HG03565 (cell line): Measurements from ENCODE around the gene SNRPD3.
A peak's percentile ranks its signal among the peaks of the same experiment; 100 is the strongest.
"Not testable (repeated sequence)": the region's sequence is repeated elsewhere in the genome, so short reads cannot be mapped to it uniquely, and the experiment has no call there.

Experiments used
- ATAC-seq: cut with Tn5 transposase; IDR thresholded peaks from one replicate; pipeline ENCODE4 v1.9.1; 2021; ENCODE audit warnings: mild to moderate bottlenecking, moderate library complexity; ENCODE audit not compliant: unreplicated experiment

SNRPD3 gene

GRCh38 chr22:24590596-24591173 is 34.9 kb downstream of the SNRPD3 start:
- ATAC-seq: no peak

- no peak for ATAC-seq
These were observed 35.6 kb downstream of the SNRPD3 start for GRCh38 chr22:24591286-24591830.

GRCh38 chr22:24592058-24592850 is 36.5 kb downstream of the SNRPD3 start:
- ATAC-seq: no peak

DNA sequence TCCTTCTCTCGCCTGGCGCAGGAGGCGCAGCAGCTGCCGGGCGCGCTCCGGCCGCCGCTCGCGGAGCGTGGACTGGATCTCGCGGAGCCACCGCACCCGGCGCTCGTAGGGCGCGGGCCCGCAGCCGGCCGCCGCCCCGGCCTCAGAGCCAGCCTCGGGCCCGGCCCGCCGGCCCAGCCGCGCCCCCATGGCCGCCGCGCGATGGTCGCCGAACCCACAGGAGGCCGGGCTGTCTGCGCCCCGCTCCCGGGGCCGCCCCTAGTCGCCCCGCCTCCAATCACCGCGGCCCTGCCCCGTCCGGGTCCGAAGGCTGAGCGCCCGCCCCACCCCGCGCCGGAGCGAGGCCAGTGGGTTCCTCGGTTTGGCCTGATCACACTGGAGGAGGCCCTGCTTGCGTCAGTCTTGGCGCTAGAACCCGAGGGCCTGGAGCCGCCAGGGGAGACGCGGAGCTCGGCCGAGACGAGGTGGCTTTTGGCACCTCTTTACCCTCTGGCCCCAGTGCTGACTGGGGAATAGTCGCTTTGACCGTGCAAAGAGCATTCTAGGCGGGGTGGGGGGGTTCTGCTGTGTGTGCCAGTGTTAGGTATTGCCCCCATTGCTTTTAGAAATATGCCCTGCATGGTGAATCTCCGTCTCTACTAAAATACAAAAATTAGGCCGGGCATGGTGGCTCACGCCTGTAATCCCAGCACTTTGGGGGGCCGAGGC is 37.2 kb downstream of the SNRPD3 start, which contains the start of gene LRRC75B:
Gene LRRC75B (minus strand): TSS at position 223 of the 708 bp plus-strand sequence. CDS start 34 bp downstream, at position 189.
- peak; percentile 49 for ATAC-seq

DNA sequence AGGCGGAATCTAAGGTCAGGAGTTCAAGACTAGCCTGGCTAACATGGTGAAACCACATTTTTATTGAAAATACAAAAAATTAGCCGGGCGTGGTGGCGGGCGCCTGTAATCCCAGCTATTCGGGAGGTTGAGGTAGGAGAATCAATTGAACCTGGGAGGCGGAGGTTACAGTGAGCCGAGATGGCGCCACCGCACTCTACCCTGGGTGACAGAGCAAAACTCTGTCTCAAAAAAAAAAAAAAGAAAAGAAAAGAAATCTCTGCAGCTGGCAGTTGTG is 37.7 kb downstream of the SNRPD3 start:
- ATAC-seq: not testable (repeated sequence)

- no peak for ATAC-seq
These were observed 38.2 kb downstream of the SNRPD3 start for GRCh38 chr22:24593836-24594568.

DNA sequence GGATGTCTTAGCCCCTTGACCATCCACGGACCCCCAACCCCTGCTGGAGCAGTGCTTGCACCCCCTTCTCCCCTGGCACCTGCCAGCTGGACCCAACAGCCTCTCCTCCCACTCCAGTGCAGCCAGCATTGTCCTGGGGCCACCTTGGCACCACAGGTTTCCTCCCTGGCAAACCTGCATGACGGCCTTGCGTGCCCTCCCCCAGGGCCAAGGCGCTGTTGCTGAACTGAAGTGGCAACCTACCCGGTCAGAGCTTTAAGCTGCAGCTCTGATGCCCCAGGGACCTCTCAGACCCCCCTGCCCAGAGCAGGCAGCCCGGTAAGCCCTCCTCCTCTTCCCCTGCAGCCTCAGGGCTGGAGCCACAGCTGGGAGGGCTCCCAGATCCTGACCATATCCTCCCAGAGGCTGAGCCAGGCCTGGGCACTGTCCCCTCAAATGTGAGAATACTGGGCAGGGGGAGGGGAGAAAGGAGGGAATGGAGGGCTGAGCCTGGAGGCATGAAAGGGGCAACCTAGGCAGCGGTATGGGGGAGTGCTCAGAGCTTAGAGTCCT is 38.8 kb downstream of the SNRPD3 start:
- ATAC-seq: no peak

DNA sequence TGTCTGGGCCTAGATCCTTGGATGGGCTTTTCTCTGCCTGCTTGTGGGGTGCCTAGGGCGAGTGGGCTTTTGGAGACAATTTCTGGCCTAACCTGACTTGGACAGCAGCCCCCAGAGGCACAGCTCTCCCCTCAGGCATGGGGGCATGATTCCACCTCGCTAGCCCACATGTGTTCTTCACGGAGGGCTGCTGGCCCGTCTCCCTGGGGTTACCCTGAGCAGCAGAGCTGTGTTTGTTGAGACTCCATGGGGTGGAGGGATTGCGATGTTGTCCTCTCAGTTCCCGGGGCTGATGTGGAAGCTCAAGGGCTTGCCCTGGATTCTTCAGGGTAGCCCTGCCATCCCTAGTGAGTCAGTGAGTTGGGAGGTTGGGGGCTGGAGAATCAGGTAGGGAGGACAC is 39.4 kb downstream of the SNRPD3 start:
- ATAC-seq: no peak

DNA sequence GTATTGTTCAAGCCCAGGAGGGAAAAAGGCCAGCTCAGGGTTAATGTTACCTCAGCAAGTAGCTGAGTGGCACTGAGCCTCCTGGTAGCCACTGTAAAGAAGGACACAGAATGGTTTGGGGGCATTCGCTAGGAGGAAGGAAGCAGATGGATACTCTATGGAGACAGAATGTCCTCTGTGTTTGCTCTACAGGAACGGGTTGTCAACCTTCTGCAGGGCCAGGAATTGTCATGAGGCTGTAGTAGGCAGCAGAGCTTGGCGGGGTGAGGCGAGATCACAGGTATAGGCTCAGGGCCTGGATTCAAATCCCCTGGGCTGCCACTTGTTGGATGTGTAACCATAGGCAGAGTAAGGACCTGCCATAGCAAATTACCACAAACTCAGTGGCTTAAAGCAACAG is 40.1 kb downstream of the SNRPD3 start:
- ATAC-seq: no peak

GRCh38 chr22:24597076-24597475 is 41.3 kb downstream of the SNRPD3 start:
- ATAC-seq: not testable (repeated sequence)

DNA sequence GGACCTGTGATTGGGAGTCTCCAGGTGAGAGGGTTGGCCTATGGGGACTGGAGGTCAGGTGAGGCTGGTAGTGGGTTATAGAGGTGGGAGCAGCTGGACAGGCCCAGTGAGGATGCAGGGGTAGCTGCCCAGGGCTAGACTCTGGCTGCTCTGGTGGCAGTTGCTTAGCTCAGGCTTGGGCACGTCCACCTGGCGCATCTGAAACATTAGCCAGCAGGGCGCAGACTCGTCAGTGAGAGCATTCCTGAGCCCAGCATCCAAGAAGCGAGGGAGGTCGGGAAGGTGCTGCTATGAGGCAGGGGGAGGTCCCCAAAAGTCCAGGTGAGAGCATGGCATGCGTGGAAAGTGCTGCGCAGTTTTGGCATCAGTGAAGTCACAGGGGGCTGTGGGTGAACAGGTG is 43.7 kb downstream of the SNRPD3 start:
- ATAC-seq: no peak

GRCh38 chr22:24599958-24600715 is 44.3 kb downstream of the SNRPD3 start:
- ATAC-seq: not testable (repeated sequence)

DNA sequence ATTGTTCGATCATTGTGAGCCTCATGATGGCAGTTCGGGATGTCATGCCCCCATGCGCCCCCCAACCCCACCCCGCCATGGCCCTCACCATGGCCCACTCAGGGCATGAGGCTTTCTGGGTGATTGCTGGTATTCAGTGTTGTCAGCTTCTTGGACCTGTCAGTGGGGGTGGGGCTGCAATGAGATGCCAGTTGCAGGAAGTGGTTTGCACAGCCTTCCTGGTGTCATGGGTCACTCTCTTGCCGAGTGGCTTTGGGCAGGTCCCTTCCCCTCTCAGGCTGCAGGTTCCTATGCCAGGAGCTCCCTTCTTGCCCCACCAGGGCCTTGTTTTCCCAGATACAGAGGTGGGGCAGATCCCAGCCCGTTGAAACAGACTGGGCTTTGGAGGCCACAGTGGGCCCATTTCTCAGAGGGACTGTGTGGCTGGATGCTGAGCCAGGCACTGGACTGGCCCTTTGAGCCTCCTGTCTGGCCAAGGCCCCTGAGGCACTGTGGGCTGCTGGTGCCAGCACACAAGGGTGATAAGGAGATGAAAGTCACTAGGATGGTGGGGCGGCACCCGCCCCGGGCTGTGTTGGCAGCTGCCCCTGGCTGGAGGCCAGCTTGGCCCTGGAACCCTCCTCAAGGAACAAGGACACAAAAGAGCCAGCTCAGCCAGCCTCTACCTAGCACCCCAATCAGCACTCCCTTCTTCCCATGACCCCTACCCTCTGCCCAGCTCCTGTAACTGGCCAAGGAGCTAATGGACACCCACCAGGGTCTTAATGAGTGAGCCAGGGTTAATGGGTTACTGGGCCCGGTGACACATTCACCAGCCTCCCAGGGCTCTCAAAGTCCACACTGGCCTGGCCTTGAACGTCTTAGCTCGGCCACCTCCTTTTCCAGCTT is 45.7 kb downstream of the SNRPD3 start:
- ATAC-seq: no peak

DNA sequence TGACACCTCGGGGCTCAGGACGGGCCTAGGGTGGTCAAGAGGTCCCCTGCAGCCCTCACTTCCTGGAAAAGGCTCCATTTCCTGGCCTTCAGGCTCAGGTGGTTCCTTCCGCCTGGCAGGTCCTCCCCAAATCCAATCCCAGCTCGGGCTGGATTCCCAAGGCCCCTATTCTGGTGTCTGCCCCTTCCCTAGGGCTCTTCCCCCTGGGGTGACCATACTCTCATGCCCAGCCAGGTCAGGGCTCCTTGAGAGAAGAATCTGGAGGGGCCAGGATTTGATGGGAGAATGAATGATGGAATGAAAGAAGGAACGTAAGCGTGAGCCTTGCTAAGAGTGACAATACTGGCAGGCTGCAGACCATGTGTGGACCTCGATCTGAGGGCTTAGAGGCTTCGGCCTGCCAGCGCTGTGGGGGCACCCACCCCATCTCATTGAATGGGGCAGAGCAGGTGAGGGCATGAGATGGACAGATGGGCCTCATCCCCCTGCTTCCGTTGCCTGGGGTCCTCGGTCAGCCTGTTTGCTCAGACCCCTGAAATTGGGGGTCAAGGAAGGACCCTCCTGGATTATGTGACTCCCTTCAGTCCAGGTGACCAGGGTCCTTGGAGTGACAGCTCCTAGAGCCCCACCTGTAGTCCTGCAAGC is 46.4 kb downstream of the SNRPD3 start:
- ATAC-seq: not testable (repeated sequence)

DNA sequence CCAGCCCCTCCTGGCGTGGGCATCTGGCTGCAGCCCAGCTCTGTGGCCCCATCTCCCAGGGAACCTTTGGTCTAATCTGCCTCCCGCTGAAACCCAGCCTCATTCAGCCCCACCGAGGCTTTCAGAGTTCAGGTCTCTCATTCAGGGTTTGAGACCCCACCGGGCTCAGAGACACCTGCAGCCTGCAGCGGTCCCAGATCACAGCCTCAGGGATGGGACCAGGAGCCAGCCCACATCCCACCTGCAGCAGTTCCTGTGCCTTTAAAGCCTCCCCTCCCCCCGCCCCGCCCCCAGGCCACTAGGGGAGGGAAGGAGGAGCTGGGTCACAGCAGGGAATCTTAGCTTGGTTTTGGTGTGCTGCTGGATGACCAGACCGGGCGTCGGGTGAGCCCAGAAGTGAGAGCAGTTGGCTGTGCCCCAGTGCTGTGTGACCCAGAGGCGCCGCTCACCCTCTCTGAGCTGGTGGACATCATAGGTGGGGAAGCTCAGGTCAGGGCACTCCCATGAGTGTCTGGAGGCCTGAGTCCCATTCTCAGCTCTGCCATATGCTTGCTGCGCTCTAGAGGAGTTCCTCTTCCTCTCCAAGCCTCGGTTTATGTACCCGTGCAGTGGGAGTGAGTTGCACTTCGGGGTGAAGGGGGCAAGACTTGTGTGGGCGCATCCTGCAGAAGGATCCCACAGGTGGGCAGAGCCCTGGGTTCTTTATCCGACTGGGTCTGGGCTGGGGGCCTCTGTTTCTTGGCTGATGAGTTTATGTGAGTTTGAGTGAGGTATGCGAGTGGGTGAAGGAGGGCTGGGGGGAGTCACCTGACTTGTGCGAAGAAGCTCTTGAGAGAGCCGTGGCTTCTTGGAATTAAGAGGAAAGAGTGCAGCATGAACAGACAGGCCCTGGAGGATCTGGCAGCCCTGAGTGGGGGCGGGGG is 47.3 kb downstream of the SNRPD3 start, which contains the start of gene GGT1:
Gene GGT1 (plus strand): TSS at position 347 of the 923 bp plus-strand sequence. CDS start 7,889 bp downstream, outside the sequence.
- not testable (repeated sequence) for ATAC-seq

DNA sequence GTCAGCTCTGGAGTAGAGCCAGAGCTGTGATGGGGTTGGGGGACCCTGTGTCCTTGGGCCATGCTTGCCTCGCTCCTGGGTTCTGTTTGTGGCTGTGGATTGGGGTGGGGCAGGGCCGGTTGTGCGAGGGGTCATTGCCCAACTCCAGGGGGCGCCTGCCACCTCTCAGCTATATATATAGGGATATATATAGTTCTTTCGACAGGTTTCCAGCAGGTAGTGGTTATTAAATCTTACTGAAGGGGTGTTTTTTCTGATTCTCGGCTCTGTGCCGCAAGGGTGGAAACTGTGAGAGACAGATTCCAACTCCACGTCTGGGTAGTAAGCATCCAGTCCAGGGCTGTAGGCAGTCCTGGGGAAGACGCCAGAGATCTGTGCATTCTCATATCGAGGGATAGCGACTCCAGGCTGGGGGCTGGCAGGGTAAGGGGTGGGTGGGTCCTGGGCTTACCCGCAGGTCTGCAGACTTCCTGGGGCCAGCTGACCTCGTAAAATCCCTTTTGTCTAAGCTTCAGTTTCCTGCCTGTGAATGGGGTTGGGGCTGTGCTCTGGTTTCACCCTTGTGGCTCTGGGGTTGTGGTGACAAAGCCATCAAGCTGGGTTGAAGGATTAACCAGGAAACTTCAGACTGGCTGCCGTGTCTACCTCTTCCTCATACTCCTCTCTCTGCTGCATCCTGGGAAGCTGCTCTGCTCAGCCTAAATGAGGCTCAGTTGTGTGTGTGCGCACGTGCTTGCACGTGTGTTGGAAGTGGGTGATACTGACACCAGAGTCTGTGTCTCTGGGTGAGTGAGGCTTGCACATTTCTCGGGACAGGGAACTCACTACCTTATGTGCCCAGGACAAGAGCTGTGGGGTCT is 48.2 kb downstream of the SNRPD3 start:
- not testable (repeated sequence) for ATAC-seq
